Peyer's patch (tissue), 4 donors: Measurements from ENCODE around the gene OR4D6. TPM values are rescaled to one million over a fixed set of nuclear protein-coding genes. Genes with fewer than 3 reads are reported as not detected.

ENCODE experiments used
- total RNA-seq, 4 donors: library from RNA; depleted of rRNA; stranded (reverse); fragments of >200 nt; gene quantifications; one replicate each; pipeline ENCODE4 v1.1.0, GENCODE V29; 2016

OR4D6 gene
- total RNA-seq, 4 donors from 2014 or later, result not detected

Other genes starting within 250 kb of the OR4D6 start
- 10 to 100 TPM in 1 of 4 donors, 1 to 10 TPM in 3; 3.5 to 51.2 (median 6.0) TPM for gene MPEG1, start 244.0 kb upstream of the OR4D6 start, total RNA-seq
- gene OR5AN1, start 98.1 kb upstream of the OR4D6 start, total RNA-seq, result not detected
- not detected for gene OR5A2, start 30.5 kb upstream of the OR4D6 start, total RNA-seq
- not detected for gene OR5A1, start 20.5 kb upstream of the OR4D6 start, total RNA-seq
- gene OR4D10, start 16.4 kb downstream of the OR4D6 start, total RNA-seq, result not detected
- gene OR4D11, start 46.6 kb downstream of the OR4D6 start, total RNA-seq, result not detected
- gene OR4D9, start 54.6 kb downstream of the OR4D6 start, total RNA-seq, result not detected
- 100 to 1,000 TPM in 1 of 4 donors, 10 to 100 TPM in 3; 53.8 to 106 (median 58.7) TPM for gene OSBP, start 158.8 kb downstream of the OR4D6 start, total RNA-seq
- 10 to 100 TPM; 19.0 to 25.6 (median 22.9) TPM for gene PATL1, start 212.1 kb downstream of the OR4D6 start, total RNA-seq